K562 (cell line): ENCODE data around the gene HEY2. TPM values are rescaled to one million over a fixed set of nuclear protein-coding genes. Genes with fewer than 3 reads are reported as not detected.
A peak's percentile ranks its signal among the peaks of the same experiment; 100 is the strongest.

Experiments
- NCOR1 ChIP-seq: fragments of 450-650 bp; IDR thresholded peaks from 2 replicates; pipeline ENCODE4 v1.6.1; 2016; ENCODE audit warnings: mild to moderate bottlenecking, moderate library complexity
- RAD21 ChIP-seq, 2 experiments: fragments of 250-450 bp in 1 of 2; fragments of 450-650 bp in 1 of 2; sonication (Bioruptor Pico) in 1 of 2; formaldehyde crosslinking in 1 of 2; IDR thresholded peaks in 1 of 2; conservative IDR thresholded peaks in 1 of 2; 2 replicates each; pipeline versions ENCODE4 v1.4.0 to v1.8.0; 2020 to 2022; ENCODE audit warnings: mild to moderate bottlenecking in 2 of 2, moderate library complexity in 1 of 2
- ZNF785 ChIP-seq: fragments of 250-450 bp; sonication (Bioruptor Pico); IDR thresholded peaks from 2 replicates; pipeline ENCODE4 v1.4.0; 2020; ENCODE audit warnings: mild to moderate bottlenecking
- polyA plus RNA-seq, 8 experiments: library from polyadenylated mRNA; depleted of rRNA in 4 of 8; stranded (reverse) in 5 of 8; unstranded in 3 of 8; fragments of >200 nt; fragmentation: Nextera tagmentation in 2 of 8; fragmentation: Illumina TruSeq in 1 of 8; extraction: Ambion mirVana in 2 of 8; extraction: Trizol in 1 of 8; gene quantifications; 2 replicates each; pipeline versions ENCODE4 v1.2.1 to v1.2.3, GENCODE V29; 2011 to 2014; ENCODE audit warnings: inconsistent platforms in 1 of 8, missing spikeins in 1 of 8
- total RNA-seq, 7 experiments: library from RNA; depleted of rRNA in 6 of 7; stranded (reverse); fragments of >200 nt in 6 of 7; fragmentation: Illumina TruSeq in 2 of 7; extraction: Trizol in 2 of 7; gene quantifications; 2 replicates each; pipeline versions ENCODE4 v1.2.1 to v1.2.3, GENCODE V29; 2011 to 2021; ENCODE audit warnings: low replicate concordance in 1 of 7
- TF ChIP-seq, protein P1 (sequence below), 2 experiments: fragments of 450-650 bp; IDR thresholded peaks; 2 replicates each; pipeline ENCODE4 v1.6.1; 2018; ENCODE audit warnings: mild to moderate bottlenecking in 2 of 2, low read depth in 1 of 2; ENCODE audit not compliant: partially characterized antibody in 2 of 2
- TF ChIP-seq, protein P2 (sequence below), 3 experiments: IDR thresholded peaks in 2 of 3; conservative IDR thresholded peaks in 1 of 3; 2 replicates each; pipeline ENCODE4 v1.5.1; 2011 to 2012; ENCODE audit warnings: low read length in 3 of 3, mild to moderate bottlenecking in 3 of 3, control low read depth in 2 of 3, improper control_type of control experiment in 1 of 3, inconsistent platforms in 1 of 3, low read depth in 1 of 3, mixed read lengths in 1 of 3, moderate library complexity in 1 of 3; ENCODE audit not compliant: insufficient read depth in 2 of 3

HEY2 gene
- total and polyA plus RNA-seq, 9 of the 15 experiments (the other 6 are each of a cell fraction or from before 2014, with no cell fraction given): 0.03 to 0.07 (median 0.06) TPM; not detected in 5

DNA sequence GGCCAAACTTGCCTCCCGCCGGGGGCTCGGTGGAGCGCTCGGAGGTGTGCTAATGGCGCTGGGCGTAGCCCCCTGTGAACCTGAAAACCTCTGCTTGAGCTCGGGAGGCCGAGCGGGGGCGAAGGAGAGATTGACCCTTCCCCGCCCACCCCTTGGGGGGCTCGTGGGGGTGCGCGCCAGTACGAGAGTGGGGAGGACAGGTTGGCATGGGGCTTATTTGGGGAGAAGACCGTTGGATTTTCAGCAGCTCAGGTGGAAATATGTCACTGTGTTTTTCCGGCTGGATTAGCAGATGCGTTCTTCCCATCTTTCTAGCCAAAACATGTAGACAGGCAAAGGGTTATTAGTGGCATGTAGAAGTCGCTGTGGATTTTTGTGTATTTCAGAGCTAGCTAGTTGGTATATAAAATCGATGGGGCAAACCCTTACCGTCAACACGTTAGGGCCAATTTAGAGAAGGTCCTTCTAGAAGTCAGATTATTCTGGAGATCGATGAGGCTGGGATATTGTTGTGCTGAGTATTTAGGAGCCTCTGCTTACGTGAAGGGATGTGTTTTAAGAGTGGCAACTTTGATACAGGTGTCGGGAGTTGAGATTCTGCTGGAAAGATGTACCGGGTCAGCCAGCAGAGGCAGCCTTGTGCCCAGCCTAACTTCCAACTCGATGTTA lies 41.9 kb downstream of the HEY2 start (continued):
- TF ChIP-seq, protein P1, sequence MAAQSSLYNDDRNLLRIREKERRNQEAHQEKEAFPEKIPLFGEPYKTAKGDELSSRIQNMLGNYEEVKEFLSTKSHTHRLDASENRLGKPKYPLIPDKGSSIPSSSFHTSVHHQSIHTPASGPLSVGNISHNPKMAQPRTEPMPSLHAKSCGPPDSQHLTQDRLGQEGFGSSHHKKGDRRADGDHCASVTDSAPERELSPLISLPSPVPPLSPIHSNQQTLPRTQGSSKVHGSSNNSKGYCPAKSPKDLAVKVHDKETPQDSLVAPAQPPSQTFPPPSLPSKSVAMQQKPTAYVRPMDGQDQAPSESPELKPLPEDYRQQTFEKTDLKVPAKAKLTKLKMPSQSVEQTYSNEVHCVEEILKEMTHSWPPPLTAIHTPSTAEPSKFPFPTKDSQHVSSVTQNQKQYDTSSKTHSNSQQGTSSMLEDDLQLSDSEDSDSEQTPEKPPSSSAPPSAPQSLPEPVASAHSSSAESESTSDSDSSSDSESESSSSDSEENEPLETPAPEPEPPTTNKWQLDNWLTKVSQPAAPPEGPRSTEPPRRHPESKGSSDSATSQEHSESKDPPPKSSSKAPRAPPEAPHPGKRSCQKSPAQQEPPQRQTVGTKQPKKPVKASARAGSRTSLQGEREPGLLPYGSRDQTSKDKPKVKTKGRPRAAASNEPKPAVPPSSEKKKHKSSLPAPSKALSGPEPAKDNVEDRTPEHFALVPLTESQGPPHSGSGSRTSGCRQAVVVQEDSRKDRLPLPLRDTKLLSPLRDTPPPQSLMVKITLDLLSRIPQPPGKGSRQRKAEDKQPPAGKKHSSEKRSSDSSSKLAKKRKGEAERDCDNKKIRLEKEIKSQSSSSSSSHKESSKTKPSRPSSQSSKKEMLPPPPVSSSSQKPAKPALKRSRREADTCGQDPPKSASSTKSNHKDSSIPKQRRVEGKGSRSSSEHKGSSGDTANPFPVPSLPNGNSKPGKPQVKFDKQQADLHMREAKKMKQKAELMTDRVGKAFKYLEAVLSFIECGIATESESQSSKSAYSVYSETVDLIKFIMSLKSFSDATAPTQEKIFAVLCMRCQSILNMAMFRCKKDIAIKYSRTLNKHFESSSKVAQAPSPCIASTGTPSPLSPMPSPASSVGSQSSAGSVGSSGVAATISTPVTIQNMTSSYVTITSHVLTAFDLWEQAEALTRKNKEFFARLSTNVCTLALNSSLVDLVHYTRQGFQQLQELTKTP (IDR thresholded peaks at IDR 0.05; ENCODE audit: low read depth in 1 of 2, partially characterized antibody in 2 of 2): peak in 1 of 2 experiments; percentile 11
- TF ChIP-seq RAD21 (CRISPR knock-in tag; conservative IDR thresholded peaks at IDR 0.05 in 1 of 2, IDR thresholded peaks at IDR 0.05 in 1 of 2): peak in 1 of 2 experiments; percentile 35; a peak in 2 of 4 replicates
- no peak for TF ChIP-seq ZNF785 (CRISPR knock-in tag)
- TF ChIP-seq NCOR1: no peak
- TF ChIP-seq, protein P2, sequence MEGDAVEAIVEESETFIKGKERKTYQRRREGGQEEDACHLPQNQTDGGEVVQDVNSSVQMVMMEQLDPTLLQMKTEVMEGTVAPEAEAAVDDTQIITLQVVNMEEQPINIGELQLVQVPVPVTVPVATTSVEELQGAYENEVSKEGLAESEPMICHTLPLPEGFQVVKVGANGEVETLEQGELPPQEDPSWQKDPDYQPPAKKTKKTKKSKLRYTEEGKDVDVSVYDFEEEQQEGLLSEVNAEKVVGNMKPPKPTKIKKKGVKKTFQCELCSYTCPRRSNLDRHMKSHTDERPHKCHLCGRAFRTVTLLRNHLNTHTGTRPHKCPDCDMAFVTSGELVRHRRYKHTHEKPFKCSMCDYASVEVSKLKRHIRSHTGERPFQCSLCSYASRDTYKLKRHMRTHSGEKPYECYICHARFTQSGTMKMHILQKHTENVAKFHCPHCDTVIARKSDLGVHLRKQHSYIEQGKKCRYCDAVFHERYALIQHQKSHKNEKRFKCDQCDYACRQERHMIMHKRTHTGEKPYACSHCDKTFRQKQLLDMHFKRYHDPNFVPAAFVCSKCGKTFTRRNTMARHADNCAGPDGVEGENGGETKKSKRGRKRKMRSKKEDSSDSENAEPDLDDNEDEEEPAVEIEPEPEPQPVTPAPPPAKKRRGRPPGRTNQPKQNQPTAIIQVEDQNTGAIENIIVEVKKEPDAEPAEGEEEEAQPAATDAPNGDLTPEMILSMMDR (IDR thresholded peaks at IDR 0.05 in 2 of 3, conservative IDR thresholded peaks at IDR 0.05 in 1 of 3; ENCODE audit: insufficient read depth in 2 of 3, low read depth in 1 of 3, low read length in 3 of 3): peak; percentile 63 to 68 (median 66)
